ENCODE measurements around the gene TMEM272.

- TF ChIP-seq, protein P1, sequence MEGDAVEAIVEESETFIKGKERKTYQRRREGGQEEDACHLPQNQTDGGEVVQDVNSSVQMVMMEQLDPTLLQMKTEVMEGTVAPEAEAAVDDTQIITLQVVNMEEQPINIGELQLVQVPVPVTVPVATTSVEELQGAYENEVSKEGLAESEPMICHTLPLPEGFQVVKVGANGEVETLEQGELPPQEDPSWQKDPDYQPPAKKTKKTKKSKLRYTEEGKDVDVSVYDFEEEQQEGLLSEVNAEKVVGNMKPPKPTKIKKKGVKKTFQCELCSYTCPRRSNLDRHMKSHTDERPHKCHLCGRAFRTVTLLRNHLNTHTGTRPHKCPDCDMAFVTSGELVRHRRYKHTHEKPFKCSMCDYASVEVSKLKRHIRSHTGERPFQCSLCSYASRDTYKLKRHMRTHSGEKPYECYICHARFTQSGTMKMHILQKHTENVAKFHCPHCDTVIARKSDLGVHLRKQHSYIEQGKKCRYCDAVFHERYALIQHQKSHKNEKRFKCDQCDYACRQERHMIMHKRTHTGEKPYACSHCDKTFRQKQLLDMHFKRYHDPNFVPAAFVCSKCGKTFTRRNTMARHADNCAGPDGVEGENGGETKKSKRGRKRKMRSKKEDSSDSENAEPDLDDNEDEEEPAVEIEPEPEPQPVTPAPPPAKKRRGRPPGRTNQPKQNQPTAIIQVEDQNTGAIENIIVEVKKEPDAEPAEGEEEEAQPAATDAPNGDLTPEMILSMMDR (conservative IDR thresholded peaks at IDR 0.05; ENCODE audit: low read depth, low read length), result no peak
- no peak for TF ChIP-seq EZH2phosphoT487 (IDR thresholded peaks at IDR 0.05; ENCODE audit: borderline replicate concordance, low read length)
Measured at GRCh38 chr13:51837016-51837415, 8.0 kb downstream of the TMEM272 start.

All from PC-3 (cell line).